ENCODE measurements around the gene C13orf42. TPM values are rescaled to one million over a fixed set of nuclear protein-coding genes. Genes with fewer than 3 reads are reported as not detected.

The C13orf42 gene
- polyA plus RNA-seq, 1 donor from 2014 or later = not detected

GRCh38 chr13:51047434-51048165, 63.5 kb downstream of the C13orf42 start:
- Histone ChIP-seq H3K9me3 (ENCODE audit: low read length) (no peaks in the 10 kb centered on the region), H3K27ac (ENCODE audit: low read length) (no peak overlapping the region), H4K20me1 (ENCODE audit: insufficient read depth) (no peaks in the 10 kb centered on the region), H3F3A (ENCODE audit: insufficient read depth, low read length, poor library complexity, severe bottlenecking) (no peaks in the 10 kb centered on the region), H2AFZ (ENCODE audit: low read depth, low read length) (no peak overlapping the region), H3K4me2 (ENCODE audit: low read length) (no peak overlapping the region), H3K27me3 (ENCODE audit: insufficient read depth, low read depth, low read length) (no peaks in the 10 kb centered on the region), H3K79me2 (replicated peaks; ENCODE audit: insufficient read depth, low read length) (no peaks in the 10 kb centered on the region), H3K4me3 (ENCODE audit: low read length) (no peak overlapping the region), H3K9me2 (ENCODE audit: insufficient read depth, low read length) (no peaks in the 10 kb centered on the region), H3K9ac (ENCODE audit: low read length) (no peak overlapping the region), H3K36me3 (ENCODE audit: insufficient read depth, low read length) (no peaks in the 10 kb centered on the region)
- TF ChIP-seq REST (IDR thresholded peaks at IDR 0.05; ENCODE audit: borderline replicate concordance) (no peak), POLR2AphosphoS5 (IDR thresholded peaks at IDR 0.05) (no peak), CTCF (IDR thresholded peaks at IDR 0.05; ENCODE audit: poor library complexity, severe bottlenecking) (no peak), EZH2 (IDR thresholded peaks at IDR 0.05; ENCODE audit: borderline replicate concordance, insufficient read depth, low read length, poor library complexity, severe bottlenecking) (no peak), RAD21 (conservative IDR thresholded peaks at IDR 0.05) (no peak), MXI1 (conservative IDR thresholded peaks at IDR 0.05; ENCODE audit: poor library complexity, severe bottlenecking) (no peak), SMC3 (conservative IDR thresholded peaks at IDR 0.05; ENCODE audit: poor library complexity) (no peak), TAF1 (IDR thresholded peaks at IDR 0.05; ENCODE audit: low read depth) (no peak), EP300 (conservative IDR thresholded peaks at IDR 0.05; ENCODE audit: poor library complexity, severe bottlenecking) (no peak)

GRCh38 chr13:51045451-51045850, 65.6 kb downstream of the C13orf42 start:
- Histone ChIP-seq H3K4me3 (ENCODE audit: low read length) (no peak overlapping the region), H3K27ac (ENCODE audit: low read length) (no peak overlapping the region), H3K27me3 (ENCODE audit: insufficient read depth, low read depth, low read length) (no peaks in the 10 kb centered on the region), H3K9me3 (ENCODE audit: low read length) (no peaks in the 10 kb centered on the region), H2AFZ (ENCODE audit: low read depth, low read length) (no peak overlapping the region), H3K9ac (ENCODE audit: low read length) (no peak overlapping the region), H3K9me2 (ENCODE audit: insufficient read depth, low read length) (no peaks in the 10 kb centered on the region), H3K4me2 (ENCODE audit: low read length) (no peak overlapping the region), H3F3A (ENCODE audit: insufficient read depth, low read length, poor library complexity, severe bottlenecking) (no peaks in the 10 kb centered on the region), H3K79me2 (replicated peaks; ENCODE audit: insufficient read depth, low read length) (no peaks in the 10 kb centered on the region), H3K36me3 (ENCODE audit: insufficient read depth, low read length) (no peaks in the 10 kb centered on the region), H4K20me1 (ENCODE audit: insufficient read depth) (no peaks in the 10 kb centered on the region)
- TF ChIP-seq SMC3 (conservative IDR thresholded peaks at IDR 0.05; ENCODE audit: poor library complexity) (no peak), TAF1 (IDR thresholded peaks at IDR 0.05; ENCODE audit: low read depth) (no peak), MXI1 (conservative IDR thresholded peaks at IDR 0.05; ENCODE audit: poor library complexity, severe bottlenecking) (no peak)
